GM21576 (cell line): ENCODE data around the gene MYBPH.

Experiments used
- ATAC-seq: cut with Tn5 transposase; IDR thresholded peaks from one replicate; pipeline ENCODE4 v1.9.1; 2021; ENCODE audit warnings: mild to moderate bottlenecking, moderate library complexity; ENCODE audit not compliant: unreplicated experiment

Gene MYBPH

DNA sequence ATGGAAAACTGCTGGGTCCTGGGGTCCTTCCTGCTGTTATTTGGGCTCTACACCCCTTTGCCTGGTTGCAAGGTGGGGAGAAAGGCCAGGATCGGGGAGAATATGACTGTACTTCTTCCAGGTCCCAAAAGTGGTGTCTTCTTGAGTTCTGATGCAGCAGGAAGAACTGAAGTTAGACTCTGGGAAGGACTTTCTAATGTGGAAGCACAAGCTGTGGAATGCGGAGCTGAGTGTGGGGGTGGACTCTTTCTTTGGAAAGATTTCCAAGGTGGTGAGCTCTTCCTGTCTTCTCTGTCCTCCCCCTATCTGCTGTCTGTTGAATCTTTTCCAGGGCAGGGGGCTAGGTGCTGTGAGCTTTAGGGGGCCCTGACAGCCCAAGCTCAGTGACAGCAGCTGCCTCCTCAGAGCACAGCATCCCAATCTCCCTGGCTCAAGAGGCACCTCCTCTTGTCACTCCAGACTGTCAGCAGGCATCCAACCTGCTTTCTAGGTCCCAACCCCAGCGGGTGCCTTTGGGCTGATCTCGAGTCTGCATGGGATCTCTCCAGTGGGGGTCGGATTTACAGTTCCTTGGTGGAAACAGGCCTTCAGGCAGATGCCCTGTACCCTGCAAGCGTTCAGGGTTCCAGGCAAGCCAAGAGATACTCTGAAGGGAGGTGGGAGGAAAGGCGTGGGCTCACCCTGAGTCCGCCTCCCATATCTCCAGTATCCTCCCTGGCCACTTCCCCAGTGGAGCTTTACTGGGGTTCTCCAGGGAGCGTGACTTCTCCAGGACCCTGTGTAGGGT, 24.9 kb downstream of the MYBPH start:
- no peak for ATAC-seq

DNA sequence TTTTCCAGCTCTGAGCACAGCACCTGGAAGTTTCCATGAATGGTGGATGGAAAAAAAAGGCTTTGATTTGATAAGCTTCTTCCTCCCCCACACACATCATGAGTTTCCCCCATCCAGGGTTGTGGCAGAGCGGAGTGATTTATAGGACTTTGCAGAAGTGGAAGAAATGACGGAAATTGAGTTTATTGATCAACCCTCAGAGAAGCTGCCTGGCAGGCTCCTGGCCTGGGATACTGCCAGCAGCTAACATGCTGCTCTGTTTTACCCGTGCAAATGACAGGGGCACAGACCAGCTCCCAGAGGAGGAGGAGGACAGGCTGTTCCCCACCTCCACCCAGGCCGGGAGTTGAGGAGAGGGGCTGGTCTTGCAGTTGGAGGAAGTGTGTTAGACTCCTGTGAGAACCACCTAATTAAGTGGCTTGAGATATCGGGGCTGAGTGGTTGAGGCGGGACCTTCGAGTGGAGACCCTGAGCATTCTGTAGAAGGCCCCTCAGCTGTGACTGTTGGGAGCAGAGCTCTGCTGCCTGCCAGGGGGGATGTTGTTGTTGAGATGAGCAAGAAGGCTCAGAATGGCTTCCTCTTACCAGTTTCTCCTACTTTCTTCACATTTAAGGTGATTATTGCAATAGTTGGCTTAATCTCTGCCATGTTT, 26.3 kb downstream of the MYBPH start:
- ATAC-seq = no peak

DNA sequence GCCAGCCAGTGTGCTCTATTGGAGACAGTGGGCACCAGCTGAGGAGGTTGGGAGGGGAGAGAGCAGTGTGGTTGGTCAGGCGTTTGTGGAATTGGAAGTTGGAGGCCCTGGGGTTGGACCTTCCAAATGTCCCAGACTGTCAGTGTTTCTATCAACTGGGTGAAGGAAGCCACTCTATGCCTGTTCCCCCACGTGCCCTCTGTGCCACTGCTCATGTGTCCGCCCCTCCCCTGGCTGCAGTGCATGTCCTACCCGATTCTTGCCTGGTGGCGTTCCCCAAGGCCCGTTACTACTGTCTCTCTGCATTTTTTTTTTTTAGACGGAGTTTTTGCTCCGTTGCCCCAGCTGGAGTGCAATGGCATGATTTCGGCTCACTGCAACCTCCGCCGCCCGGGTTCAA, 27.0 kb downstream of the MYBPH start:
- no peak for ATAC-seq

DNA sequence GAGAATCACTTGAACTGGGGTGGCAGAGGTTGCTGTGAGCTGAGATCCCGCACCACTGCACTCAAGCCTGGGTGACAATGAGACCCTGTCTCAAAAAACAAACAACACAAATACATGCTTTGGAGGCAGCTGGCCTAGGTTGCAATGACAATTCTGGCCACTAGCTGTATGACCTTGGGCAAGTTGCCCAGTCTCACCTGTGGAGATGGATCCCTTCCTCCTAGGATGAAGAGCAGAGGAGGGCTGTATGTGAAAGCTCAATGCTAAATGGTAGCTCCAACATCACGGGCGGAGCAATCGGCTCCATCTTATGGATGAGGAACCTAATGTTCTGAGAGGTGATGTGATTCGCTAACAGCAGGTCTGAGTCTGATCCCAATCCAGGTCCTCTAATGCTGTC, 27.5 kb downstream of the MYBPH start:
- no peak for ATAC-seq

DNA sequence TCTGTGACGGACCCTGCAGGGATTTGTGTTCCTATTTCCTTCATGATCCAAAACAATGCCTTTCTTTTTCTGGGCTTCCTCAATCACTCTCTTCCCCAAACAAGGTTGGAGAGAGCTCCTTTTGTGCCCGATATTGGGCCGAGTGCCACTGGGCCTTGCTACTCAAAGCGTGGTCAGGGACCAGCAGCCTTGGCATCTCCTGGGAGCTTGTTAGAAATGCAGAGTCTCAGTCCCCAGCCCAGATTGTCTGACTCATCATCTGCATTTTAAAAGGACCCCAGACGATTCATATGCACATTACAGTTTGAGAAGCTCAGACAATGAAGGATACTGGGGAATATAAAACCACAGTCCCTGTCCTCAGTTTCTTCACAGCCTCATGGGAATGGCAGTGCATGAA, 28.2 kb downstream of the MYBPH start:
- no peak for ATAC-seq

DNA sequence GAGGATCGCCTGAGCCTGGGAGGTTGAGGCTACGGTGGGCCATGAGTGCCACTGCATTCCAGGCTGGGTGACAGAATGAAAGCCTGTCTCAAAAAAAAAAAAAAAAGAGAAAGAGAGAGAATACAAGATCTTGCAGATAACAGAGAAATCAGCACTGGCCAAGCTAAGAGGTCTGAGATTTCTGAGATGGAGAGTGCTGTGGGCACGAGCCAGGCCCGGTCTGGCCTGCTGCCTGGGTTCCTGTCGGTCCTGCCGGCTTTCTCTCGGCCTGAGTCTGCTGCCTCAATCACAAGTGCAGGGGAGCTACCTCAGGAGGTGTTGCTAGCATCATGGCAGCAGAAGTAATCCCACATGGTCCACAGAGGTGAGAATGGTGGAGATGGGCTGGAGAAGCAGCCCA, 29.1 kb downstream of the MYBPH start:
- no peak for ATAC-seq

DNA sequence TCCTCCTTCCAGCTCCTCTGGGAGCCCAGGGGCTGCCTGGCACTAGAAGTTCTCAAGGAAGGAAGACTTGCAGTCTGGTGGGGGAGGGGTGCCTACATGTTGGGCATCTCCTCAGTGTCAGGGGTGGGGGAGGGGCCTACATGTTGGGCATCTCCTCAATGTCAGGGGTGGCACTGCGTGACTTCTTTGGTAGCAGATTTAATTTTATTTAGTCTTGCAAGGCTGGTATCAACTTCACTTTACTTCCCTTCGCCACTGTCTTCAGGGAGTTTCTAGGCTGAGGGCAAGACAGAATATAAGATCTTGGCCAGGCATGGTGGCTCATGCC, 29.6 kb downstream of the MYBPH start:
- no peak for ATAC-seq

DNA sequence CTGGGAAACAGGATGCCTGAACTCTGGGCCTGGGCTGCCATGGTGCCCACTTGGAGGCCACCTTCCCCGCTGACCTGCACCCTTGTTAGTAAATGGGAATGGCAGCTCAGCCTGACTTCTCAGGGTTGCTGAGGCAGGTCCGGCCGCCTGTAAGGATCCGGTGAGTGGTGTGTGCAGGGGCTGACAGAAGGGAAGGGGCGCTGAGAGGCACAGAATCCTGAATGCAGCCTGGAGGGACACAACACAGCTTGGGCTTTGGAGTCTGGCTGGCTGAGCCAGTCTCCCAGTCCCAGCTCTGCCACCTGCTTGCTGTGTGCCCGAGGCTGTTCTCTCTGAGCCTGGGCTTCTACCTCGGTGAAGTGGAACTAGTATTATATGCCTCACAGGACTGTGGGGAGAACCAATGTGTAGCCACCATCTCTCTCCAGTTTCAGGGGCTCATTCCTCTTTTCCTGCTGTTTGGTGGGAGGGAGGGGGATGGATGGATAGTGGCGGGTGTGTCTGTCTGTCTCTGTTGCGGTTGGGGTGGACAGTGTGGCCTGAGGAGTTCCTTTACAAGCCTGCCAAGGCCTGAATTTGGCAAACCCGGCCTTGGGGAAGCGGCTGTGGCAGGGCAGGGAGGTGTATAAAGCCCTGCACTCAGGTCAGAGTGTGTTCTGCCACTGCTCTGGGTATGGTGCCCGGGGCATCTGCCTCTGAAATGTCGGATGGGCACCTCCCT, 30.1 kb downstream of the MYBPH start:
- ATAC-seq = no peak

DNA sequence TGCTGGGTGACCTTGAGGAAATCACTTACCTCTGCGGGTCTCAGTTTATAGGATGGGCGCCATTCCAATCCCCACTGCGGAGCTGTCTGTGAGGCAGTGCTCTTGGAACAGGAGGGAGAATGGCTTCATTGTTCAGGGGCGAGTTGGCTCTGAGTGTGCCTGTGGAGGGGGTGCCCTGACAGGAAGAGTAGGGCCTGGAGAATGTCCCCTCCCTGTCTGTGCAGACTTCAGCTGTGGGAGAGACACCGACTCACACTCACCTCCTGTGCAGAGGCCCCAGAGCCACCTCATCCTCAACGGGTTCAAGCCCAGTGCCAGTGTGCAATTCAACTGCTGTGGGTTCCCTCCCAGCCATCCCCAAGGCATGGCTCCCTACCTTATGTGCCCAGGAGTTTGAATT, 31.0 kb downstream of the MYBPH start:
- ATAC-seq = no peak

DNA sequence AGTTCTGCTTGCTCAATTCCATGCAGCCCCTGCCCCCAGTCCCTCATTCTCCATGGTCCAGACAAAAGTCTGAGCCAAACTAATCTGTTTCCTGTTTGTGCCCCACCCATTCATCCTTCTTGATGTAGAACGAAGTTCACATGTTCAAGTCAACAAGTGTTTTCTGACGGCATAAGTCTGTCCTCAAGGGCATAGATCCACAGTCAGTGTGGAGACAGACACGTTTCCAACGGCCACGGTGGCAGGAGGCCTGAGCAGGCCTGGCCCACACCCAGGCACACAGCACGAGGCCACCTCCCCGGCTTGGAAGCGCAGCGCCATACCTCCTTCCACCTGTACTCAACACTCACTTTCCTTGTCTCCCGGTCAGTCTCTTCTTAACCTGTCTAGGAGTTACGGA, 32.0 kb downstream of the MYBPH start:
- no peak for ATAC-seq

DNA sequence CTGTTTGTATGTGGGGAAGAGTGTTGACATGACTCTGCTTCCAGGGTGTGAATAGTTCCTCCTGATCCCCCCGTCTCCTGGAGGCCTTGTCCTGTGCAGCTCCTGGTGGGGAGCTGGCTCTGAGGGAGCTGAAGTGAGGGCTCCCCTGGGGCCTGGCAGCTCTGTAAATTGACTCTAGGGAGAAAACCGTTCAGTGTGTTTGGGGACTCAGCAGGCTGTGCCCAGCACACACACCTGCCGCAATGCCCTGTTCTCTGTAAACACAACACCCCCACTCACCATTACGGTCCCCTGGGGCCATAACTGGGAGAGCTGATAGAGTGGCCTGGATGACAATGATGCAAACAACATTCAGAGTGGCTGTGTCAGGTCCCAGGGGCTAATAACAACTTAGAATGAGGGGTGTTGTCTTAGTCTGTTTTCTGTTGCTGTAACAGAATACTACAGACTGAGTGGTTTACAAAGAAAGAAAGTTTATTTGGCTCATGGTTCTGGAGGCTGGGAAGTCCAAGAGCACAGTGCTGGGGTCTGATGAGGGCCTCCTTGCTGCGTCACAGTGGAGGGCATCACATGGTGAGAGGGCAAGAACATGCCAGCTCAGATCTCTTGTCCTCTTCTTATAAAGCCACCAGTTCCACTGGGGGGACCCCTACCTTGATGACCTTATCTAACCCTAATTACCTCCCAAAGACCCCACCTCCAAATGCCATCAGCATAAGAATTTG, 32.8 kb downstream of the MYBPH start:
- no peak for ATAC-seq

DNA sequence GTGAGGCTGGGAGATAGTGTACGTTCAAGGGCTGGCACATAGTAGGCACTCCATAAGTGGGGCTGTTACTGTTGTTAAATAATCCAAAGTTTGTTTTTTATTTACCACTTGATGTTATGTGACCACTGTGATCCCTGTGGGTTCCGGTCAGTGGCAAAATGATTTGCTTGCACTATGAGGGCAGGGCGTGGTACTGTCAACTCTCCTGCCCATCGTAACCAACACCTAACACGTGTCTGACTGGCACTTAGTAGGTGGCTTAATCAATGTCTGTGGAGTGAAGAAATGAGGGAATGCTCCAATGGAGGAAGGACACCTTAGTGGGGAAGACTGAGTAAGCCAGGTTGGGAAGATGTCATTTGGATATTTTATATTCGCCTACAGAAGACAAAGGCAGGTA, 33.5 kb downstream of the MYBPH start:
- ATAC-seq = no peak

DNA sequence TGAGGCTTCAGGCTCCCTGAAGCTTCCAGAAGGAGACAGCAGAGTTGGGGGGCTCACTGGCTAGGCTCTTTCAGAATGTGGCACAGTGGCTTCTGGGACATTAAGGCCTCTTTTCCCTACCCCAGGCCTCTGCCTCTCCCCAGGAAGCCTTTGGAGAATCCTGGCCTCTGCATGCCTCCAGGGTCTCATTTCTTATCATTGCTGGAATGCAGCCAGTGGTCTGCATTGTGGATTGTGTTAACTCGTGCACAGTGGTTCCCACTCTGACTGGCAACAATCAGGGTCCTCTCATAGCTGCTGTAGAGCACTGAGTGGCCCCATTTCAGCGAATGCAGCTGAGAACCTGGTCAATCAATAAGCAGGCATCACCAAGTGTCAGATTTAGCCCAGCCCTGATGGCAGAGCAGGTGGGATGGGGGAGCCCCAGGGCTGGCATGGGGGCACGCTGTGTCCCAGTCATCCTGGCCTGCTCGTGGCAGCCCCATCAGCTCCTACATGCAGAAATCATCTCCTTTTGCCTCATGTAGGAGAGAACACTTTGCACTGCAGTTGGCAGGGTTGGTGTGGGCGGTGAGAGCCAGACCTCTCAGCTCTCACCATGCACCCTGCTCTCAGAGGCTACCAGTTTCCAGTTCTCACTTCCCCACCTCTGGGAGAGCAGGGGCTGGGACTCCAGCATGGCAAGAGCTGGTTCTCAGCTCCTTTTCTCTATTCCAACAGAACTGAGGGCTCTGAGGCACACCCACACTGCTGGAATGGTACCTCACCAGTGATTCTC, 34.7 kb downstream of the MYBPH start:
- ATAC-seq = no peak

DNA sequence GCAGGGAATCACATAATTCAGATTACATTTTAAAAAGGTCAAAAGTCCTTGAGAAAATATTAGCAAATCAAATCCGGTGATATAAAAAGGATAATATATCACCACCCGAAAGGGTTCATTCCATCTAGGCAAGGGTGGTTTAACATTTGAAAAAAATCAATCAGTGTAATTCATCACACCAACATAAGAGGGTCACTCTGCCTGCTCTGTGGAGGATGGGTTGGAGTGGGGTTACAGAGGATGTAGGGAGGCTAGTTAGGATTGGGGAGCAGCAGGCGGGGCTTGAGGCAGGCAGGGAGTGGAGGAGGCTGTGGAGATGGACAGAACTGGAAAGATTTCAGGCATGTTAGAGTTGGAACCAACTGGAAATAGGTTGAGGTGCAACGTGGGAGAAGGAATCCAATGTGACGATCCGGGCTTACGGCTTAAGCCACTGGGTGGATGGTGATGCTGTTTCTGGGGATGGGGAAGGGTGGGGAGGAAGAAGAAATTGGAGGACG, 35.6 kb downstream of the MYBPH start:
- ATAC-seq = no peak

DNA sequence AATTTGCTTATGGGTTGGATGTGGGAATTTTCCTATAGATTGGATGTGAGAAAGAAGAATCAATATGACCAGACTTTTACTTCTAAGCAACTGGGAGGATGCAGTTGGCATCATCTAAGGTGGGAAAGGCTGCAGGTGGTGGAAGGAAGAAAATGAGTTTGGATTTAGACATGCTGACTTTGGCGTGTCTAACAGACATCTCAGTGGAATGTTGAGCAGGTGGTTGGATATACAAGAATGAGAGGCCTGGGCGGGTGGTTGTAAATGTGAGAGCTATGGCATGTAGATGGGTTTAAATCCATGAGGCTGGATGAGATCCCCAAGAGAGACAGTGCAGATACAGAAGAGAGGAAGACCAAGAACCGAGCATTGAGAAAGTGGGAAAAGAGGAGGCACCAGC, 37.6 kb downstream of the MYBPH start:
- no peak for ATAC-seq

DNA sequence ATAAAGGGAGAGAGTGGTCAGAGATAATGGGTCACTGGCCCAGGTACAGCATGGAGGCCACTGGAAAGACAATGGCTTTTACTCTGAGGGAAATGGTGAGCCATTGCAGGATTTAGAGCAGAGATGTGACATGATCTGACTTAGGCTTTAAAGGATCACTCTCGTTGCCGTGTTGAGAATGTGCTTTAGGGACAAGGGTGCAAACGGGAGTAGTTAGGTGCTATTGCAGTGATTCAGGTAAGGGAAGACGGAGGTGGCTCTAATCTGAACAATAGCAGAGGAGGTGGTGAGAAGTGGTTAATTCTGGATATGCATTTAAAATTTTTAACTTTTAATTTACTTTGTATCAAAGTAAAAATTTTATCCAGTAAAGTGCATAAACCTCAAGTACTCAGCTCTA, 38.3 kb downstream of the MYBPH start:
- no peak for ATAC-seq

DNA sequence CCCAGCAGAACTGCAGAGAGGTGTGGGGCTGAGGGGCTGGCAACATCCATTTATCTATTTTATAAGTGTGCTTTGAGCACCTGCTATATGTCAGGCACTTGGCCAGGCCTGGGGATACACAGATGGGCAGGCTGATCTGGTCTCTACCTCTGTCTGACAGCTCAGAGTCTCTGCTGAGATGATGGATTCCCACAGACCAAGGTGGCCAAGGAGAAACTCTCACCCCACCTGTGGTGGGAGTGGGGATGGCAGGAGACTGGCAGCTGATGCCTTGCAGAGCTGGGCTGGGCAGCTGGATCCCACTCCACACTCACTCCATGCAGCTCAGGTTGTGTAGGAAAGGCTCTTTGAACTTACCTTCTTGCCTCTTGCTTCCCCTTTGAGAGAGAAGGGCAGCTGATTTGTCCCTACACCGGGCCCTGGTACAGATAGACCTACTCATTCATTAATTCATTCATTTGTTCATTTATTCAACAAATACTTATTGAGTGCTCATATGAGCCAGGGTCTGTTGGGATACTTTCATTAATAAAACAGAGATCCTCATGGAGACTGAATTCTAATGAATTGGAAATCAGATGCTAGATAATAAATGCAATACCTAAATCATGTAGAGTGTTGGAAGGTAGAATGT, 39.1 kb downstream of the MYBPH start:
- ATAC-seq = no peak

DNA sequence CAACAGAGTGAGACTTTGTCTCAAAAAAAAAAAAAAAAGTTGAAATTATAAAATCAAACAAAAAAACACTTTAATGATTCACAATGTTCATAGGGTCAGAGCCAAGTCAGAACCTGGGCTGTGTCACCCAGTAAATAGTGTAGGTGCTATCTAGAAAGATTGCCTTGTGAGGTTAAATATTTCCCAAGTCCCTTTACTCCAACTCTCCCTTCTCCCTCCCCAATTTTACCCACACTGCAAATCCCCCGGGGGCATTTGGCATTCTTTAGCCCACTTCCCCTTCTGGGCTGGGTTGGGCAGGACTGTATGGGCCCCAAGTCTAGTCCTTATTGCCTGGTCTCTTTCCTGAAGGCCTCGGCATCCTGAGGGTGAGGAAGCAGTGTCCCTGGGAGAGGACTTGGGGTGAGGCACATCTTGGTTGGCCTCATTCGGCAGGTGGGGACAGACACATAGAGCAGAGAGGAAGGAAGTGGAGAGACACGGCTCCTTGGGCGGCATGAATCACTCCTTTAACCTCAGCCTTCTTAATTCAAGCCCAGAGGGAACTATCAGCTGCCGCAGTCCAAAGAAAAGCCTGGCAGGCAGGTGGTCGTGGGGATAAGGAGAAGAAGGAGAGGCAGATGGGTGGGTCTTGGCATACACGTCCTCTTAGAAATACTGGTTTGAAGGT, 39.9 kb downstream of the MYBPH start:
- no peak for ATAC-seq

DNA sequence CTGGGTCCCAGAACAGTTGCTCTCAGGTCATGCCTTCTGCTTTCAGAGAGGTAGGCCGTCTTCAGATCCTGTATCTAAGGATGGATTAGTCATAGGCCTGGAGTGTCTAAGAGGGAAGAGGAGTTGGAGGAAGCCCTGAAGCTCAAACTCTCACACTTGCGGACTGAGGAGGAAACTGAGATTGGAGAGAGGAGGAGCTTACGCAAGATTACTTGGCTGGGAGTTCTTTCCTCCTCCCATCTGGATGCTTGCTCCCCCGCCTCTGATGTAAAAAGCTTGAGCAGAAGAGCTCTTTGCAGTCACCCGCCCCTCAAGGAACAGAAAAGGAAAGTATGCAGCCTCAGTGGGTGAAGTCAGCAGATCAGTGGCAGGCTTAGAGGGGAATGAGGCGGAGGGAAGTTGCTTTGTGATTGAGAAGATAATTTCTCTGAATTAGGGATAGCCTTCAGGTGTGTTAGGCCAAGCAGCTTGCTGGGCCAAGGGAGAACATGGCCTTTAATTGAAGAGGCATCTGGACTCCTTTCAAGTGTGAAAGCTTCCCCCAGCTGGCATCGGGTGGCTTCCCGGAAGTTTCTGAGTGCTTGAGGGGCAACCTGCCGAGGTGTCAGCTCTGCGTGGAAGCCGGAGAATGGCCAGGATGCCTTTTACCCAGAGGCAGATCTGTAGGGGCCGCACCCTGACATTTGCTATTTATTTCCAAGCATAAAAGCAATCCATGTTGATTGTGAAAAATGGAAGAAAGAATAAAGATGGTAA, 41.5 kb downstream of the MYBPH start:
- no peak for ATAC-seq
